ENCODE results near the gene ATP9B.

DNA sequence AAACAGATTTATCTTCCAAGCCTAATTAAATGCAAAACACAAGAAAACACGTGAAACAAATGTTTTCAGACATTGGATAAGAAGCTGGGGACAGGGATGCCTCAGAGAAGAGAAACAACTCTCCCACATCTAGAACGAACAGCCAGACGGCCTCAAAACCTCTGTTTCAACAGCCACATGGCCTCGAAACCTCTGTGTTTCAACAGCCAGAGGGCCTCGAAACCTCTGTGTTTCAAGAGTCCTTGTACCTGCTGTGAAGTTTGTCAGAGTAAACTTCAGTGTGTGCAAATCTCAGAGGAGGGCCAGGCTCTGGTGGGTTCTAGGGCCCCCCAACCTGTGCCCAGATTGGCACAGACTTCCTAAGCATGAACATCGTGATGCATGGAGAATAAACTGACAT lies 283.2 kb downstream of the ATP9B start:
- TF ChIP-seq ZNF777 (tag by site-specific recombination; IDR thresholded peaks at IDR 0.05; ENCODE audit: borderline replicate concordance) (no peak), ZNF473 (tag by site-specific recombination; IDR thresholded peaks at IDR 0.05) (no peak)
- TF ChIP-seq, protein P1, sequence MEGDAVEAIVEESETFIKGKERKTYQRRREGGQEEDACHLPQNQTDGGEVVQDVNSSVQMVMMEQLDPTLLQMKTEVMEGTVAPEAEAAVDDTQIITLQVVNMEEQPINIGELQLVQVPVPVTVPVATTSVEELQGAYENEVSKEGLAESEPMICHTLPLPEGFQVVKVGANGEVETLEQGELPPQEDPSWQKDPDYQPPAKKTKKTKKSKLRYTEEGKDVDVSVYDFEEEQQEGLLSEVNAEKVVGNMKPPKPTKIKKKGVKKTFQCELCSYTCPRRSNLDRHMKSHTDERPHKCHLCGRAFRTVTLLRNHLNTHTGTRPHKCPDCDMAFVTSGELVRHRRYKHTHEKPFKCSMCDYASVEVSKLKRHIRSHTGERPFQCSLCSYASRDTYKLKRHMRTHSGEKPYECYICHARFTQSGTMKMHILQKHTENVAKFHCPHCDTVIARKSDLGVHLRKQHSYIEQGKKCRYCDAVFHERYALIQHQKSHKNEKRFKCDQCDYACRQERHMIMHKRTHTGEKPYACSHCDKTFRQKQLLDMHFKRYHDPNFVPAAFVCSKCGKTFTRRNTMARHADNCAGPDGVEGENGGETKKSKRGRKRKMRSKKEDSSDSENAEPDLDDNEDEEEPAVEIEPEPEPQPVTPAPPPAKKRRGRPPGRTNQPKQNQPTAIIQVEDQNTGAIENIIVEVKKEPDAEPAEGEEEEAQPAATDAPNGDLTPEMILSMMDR (tag by site-specific recombination; IDR thresholded peaks at IDR 0.05): no peak

All from HEK293 (cell line).